ENCODE results near the gene SALL4.
"Not testable (repeated sequence)": the region's sequence is repeated elsewhere in the genome, so short reads cannot be mapped to it uniquely, and the experiment has no call there.

GRCh38 chr20:51753220-51753619 lies 49.1 kb downstream of the SALL4 start:
- not testable (repeated sequence) for TF ChIP-seq CTCF (conservative IDR thresholded peaks at IDR 0.05 in 1 of 2, IDR thresholded peaks at IDR 0.05 in 1 of 2; ENCODE audit: low read depth in 1 of 2, low read length in 2 of 2); EZH2 (IDR thresholded peaks at IDR 0.05; ENCODE audit: low read length, missing control alignments)
